A549 (cell line): Measurements from ENCODE around the gene ZBTB43. TPM values are rescaled to one million over a fixed set of nuclear protein-coding genes. Genes with fewer than 3 reads are reported as not detected.

Experiments
- ATAC-seq, 2 experiments: fragments of 200-7000 bp in 1 of 2; fragments of >200 bp in 1 of 2; cut with Nextera tagmentation in 1 of 2; cut with Tn5 transposase in 1 of 2; 3 replicates each; pipeline versions ENCODE4 v1.8.0 to v1.9.1; 2018 to 2020; ENCODE audit warnings: mild to moderate bottlenecking in 1 of 2, moderate library complexity in 1 of 2
- CTCF ChIA-PET: fragments of 300-600 bp; sonication (Branson Sonifier 250); formaldehyde crosslinking; extraction: SDS; loops from one replicate; lab custom pipeline; 2021; ENCODE audit warnings: antibody characterized with exemption, inconsistent platforms; lab: Yijun Ruan, JAX
- POLR2A ChIA-PET: fragments of 350-600 bp; formaldehyde crosslinking; extraction: SDS; loops from one replicate; lab custom pipeline; 2021; ENCODE audit warnings: antibody characterized with exemption, inconsistent platforms; lab: Yijun Ruan, JAX
- DNase-seq, 2 experiments: peaks; one replicate each; pipeline versions ENCODE4 v3.0.0 to v3.0.0-alpha.2; 2011 to 2016; ENCODE audit warnings: low read depth in 1 of 2, low spot score in 1 of 2
- FAIRE-seq: peaks from 2 replicates; lab custom pipeline; 2011; peaks lifted over from hg19 to GRCh38; lab: Jason Lieb, UNC
- H3K27ac ChIP-seq, 2 experiments: fragments of >200 bp; sonication (Bioruptor Twin); formaldehyde crosslinking; 3 replicates each; pipeline ENCODE4 v1.5.1; 2016 to 2017
- H3K4me1 ChIP-seq: fragments of >200 bp; sonication (Bioruptor Twin); formaldehyde crosslinking; 3 replicates; pipeline ENCODE4 v1.6.1; 2016
- H3K4me2 ChIP-seq: fragments of >200 bp; sonication (Bioruptor Twin); formaldehyde crosslinking; 3 replicates; pipeline ENCODE4 v1.6.1; 2016
- H3K4me3 ChIP-seq: fragments of >200 bp; sonication (Bioruptor Twin); formaldehyde crosslinking; 3 replicates; pipeline ENCODE4 v1.5.1; 2016
- H3K9me3 ChIP-seq: fragments of >200 bp; sonication (Bioruptor Twin); formaldehyde crosslinking; 3 replicates; pipeline ENCODE4 v1.6.1; 2016
- CEBPB ChIP-seq, 2 experiments: fragments of >200 bp in 1 of 2; sonication (Bioruptor Twin) in 1 of 2; formaldehyde crosslinking in 1 of 2; IDR thresholded peaks; 2 replicates each; pipeline ENCODE4 v1.6.1; 2012 to 2016
- CHD2 ChIP-seq: fragments of 150-350 bp; IDR thresholded peaks from 2 replicates; pipeline ENCODE4 v1.6.1; 2014; ENCODE audit warnings: low read length; ENCODE audit not compliant: partially characterized antibody
- FOSL2 ChIP-seq, 2 experiments: fragments of 450-650 bp in 1 of 2; fragments of >200 bp in 1 of 2; sonication (Bioruptor Twin) in 1 of 2; formaldehyde crosslinking; IDR thresholded peaks; 2 replicates each; pipeline versions ENCODE4 v1.5.0 to v1.6.1; 2016 to 2020; ENCODE audit warnings: mild to moderate bottlenecking in 1 of 2, moderate library complexity in 1 of 2
- HEYL ChIP-seq: fragments of 250-450 bp; sonication (Bioruptor Pico); IDR thresholded peaks from 2 replicates; pipeline ENCODE4 v1.8.0; 2021; ENCODE audit warnings: mild to moderate bottlenecking, moderate library complexity
- KDM1A ChIP-seq: fragments of 200-600 bp; sonication (generic); IDR thresholded peaks from 2 replicates; pipeline ENCODE4 v1.6.1; 2016; ENCODE audit warnings: low read depth, mild to moderate bottlenecking
- KDM5A ChIP-seq: fragments of 200-600 bp; sonication (generic); IDR thresholded peaks from 2 replicates; pipeline ENCODE4 v1.6.1; 2016; ENCODE audit warnings: antibody characterized with exemption, mild to moderate bottlenecking
- MAFK ChIP-seq: fragments of 450-650 bp; IDR thresholded peaks from 2 replicates; pipeline ENCODE4 v1.6.1; 2014; ENCODE audit not compliant: partially characterized antibody
- MAZ ChIP-seq: fragments of 150-350 bp; IDR thresholded peaks from 2 replicates; pipeline ENCODE4 v1.6.1; 2014; ENCODE audit warnings: antibody characterized with exemption, low read depth, low read length, borderline replicate concordance
- PHF8 ChIP-seq: fragments of 200-600 bp; sonication (generic); IDR thresholded peaks from 2 replicates; pipeline ENCODE4 v1.6.1; 2016; ENCODE audit warnings: low read depth, mild to moderate bottlenecking, antibody characterized with exemption, moderate library complexity, borderline replicate concordance
- POLR2AphosphoS2 ChIP-seq: conservative IDR thresholded peaks from 2 replicates; pipeline ENCODE4 v1.6.1; 2012; ENCODE audit warnings: low read length, improper control_type of control experiment, inconsistent platforms
- RAD21 ChIP-seq, 2 experiments: fragments of >200 bp in 1 of 2; sonication (Bioruptor Twin) in 1 of 2; formaldehyde crosslinking in 1 of 2; IDR thresholded peaks in 1 of 2; conservative IDR thresholded peaks in 1 of 2; 2 replicates in 1 of 2; 3 replicates in 1 of 2; pipeline ENCODE4 v1.6.1; 2012 to 2018; ENCODE audit warnings: inconsistent platforms in 1 of 2
- RARB ChIP-seq: fragments of 250-450 bp; sonication (Bioruptor Pico); IDR thresholded peaks from 2 replicates; pipeline ENCODE4 v1.8.0; 2021; ENCODE audit warnings: mild to moderate bottlenecking, moderate library complexity
- RCOR1 ChIP-seq: fragments of 150-350 bp; IDR thresholded peaks from 2 replicates; pipeline ENCODE4 v1.6.1; 2014; ENCODE audit warnings: antibody characterized with exemption, low read length, low read depth
- SMC3 ChIP-seq: fragments of >200 bp; sonication (Bioruptor Twin); formaldehyde crosslinking; IDR thresholded peaks from 3 replicates; pipeline ENCODE4 v1.6.1; 2018; ENCODE audit warnings: inconsistent platforms
- SREBF2 ChIP-seq: fragments of 450-650 bp; IDR thresholded peaks from 2 replicates; pipeline ENCODE4 v1.6.1; 2014; ENCODE audit warnings: mild to moderate bottlenecking, moderate library complexity
- TFCP2L1 ChIP-seq: fragments of 250-450 bp; sonication (Bioruptor Pico); IDR thresholded peaks from 2 replicates; pipeline ENCODE4 v1.5.0; 2021; ENCODE audit warnings: mild to moderate bottlenecking
- ZFP36 ChIP-seq: fragments of 450-650 bp; IDR thresholded peaks from 2 replicates; pipeline ENCODE4 v1.6.1; 2014; ENCODE audit warnings: borderline replicate concordance; ENCODE audit not compliant: partially characterized antibody
- WGBS: methylation state at CpG from one replicate; pipeline ENCODE4 v1.1.6; 2017; ENCODE audit errors: missing lambda C conversion rate; 5-methylcytosine and 5-hydroxymethylcytosine counted together
- polyA plus RNA-seq, 4 experiments: library from polyadenylated mRNA; depleted of rRNA in 3 of 4; stranded (reverse); fragments of >200 nt; fragmentation: RNase III in 1 of 4; extraction: RNeasy Plus Mini Kit Qiagen cat#74134 plus additional on column Dnase treatment in 1 of 4; gene quantifications; 2 replicates in 3 of 4; 3 replicates in 1 of 4; pipeline ENCODE4 v1.2.3, GENCODE V29; 2011 to 2017
- TF ChIP-seq, protein P1 (sequence below): fragments of >200 bp; sonication (Bioruptor Twin); formaldehyde crosslinking; IDR thresholded peaks from 3 replicates; pipeline ENCODE4 v1.6.1; 2016
- TF ChIP-seq, protein P2 (sequence below): fragments of 250-450 bp; sonication (Bioruptor Pico); IDR thresholded peaks from 2 replicates; pipeline ENCODE4 v1.5.0; 2020; ENCODE audit warnings: low read depth, mild to moderate bottlenecking, moderate library complexity
- TF ChIP-seq, protein P3 (sequence below): fragments of 200-600 bp; sonication (generic); IDR thresholded peaks from 2 replicates; pipeline ENCODE4 v1.6.1; 2016; ENCODE audit warnings: antibody characterized with exemption, mild to moderate bottlenecking, moderate library complexity
- TF ChIP-seq, protein P4 (sequence below): fragments of 250-450 bp; sonication (Bioruptor Pico); IDR thresholded peaks from 2 replicates; pipeline ENCODE4 v1.5.0; 2021; ENCODE audit warnings: mild to moderate bottlenecking, moderate library complexity, borderline replicate concordance

Gene ZBTB43
- polyA plus RNA-seq, 2 of the 4 experiments (the other 2 are of a cell fraction) = 7.7 to 11.7 TPM

DNA sequence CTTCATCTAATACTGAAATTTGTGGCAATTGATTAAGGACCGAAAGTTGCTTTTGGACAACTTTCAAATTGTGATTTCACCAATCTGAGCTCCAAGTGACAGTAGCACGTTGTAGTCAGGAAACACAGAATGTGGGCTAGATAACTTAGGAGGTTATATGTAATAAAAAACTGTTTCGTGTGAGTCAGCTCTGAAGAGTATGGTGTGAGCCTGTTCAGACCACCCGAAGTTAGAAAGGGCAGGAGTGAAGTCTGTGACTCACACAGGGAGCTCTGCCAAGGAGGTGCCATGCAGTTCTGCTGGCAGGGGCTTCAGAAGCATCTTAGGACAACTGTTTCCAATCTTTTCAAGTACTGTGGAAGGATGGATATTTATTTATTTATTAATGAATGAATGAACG is 39.2 kb downstream of the ZBTB43 start (continued):
- TF ChIP-seq PHF8 (no peak), SREBF2 (no peak)

DNA sequence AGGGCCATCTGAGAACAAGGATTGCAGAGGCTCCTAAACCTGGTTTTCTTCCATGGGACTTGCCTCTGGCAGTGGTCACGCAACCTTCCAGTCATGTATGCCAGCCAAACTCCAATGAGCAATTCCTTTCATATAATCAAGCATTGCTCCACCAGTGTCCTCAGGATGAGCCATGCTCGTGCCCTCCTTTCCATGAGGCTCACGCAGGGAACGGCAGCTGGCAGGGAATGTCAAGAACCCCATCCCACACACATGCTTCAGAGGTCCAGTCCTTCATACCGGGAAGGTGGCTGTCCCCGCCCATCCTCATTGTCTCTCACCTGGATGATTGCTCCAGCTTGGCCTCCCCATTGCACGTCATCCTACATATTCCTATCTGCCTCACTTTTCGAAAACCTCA is 42.2 kb downstream of the ZBTB43 start:
- Histone ChIP-seq H3K27ac (no peak overlapping the region), H3K4me3 (no peak overlapping the region), H3K4me1 (peaks cover 9% of the 10 kb centered on the region), H3K9me3 (no peaks in the 10 kb centered on the region), H3K4me2 (no peak overlapping the region)
- ATAC-seq (no peak), DNase-seq (no peak), FAIRE-seq (no peak)
- TF ChIP-seq CEBPB (IDR thresholded peaks at IDR 0.05) (no peak), ZFP36 (no peak), KDM1A (no peak), HEYL (no peak), RCOR1 (no peak), KDM5A (no peak), TFCP2L1 (no peak), FOSL2 (IDR thresholded peaks at IDR 0.05) (no peak), FOSL2 (CRISPR knock-in tag; IDR thresholded peaks at IDR 0.05) (no peak), MAFK (no peak), POLR2AphosphoS2 (no peak), RAD21 (conservative IDR thresholded peaks at IDR 0.05 in 1 of 2, IDR thresholded peaks at IDR 0.05 in 1 of 2) (no peak)
- TF ChIP-seq, protein P1, sequence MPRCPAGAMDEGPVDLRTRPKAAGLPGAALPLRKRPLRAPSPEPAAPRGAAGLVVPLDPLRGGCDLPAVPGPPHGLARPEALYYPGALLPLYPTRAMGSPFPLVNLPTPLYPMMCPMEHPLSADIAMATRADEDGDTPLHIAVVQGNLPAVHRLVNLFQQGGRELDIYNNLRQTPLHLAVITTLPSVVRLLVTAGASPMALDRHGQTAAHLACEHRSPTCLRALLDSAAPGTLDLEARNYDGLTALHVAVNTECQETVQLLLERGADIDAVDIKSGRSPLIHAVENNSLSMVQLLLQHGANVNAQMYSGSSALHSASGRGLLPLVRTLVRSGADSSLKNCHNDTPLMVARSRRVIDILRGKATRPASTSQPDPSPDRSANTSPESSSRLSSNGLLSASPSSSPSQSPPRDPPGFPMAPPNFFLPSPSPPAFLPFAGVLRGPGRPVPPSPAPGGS = no peak
- TF ChIP-seq, protein P2, sequence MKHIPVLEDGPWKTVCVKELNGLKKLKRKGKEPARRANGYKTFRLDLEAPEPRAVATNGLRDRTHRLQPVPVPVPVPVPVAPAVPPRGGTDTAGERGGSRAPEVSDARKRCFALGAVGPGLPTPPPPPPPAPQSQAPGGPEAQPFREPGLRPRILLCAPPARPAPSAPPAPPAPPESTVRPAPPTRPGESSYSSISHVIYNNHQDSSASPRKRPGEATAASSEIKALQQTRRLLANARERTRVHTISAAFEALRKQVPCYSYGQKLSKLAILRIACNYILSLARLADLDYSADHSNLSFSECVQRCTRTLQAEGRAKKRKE (CRISPR knock-in tag) = no peak
- TF ChIP-seq, protein P3, sequence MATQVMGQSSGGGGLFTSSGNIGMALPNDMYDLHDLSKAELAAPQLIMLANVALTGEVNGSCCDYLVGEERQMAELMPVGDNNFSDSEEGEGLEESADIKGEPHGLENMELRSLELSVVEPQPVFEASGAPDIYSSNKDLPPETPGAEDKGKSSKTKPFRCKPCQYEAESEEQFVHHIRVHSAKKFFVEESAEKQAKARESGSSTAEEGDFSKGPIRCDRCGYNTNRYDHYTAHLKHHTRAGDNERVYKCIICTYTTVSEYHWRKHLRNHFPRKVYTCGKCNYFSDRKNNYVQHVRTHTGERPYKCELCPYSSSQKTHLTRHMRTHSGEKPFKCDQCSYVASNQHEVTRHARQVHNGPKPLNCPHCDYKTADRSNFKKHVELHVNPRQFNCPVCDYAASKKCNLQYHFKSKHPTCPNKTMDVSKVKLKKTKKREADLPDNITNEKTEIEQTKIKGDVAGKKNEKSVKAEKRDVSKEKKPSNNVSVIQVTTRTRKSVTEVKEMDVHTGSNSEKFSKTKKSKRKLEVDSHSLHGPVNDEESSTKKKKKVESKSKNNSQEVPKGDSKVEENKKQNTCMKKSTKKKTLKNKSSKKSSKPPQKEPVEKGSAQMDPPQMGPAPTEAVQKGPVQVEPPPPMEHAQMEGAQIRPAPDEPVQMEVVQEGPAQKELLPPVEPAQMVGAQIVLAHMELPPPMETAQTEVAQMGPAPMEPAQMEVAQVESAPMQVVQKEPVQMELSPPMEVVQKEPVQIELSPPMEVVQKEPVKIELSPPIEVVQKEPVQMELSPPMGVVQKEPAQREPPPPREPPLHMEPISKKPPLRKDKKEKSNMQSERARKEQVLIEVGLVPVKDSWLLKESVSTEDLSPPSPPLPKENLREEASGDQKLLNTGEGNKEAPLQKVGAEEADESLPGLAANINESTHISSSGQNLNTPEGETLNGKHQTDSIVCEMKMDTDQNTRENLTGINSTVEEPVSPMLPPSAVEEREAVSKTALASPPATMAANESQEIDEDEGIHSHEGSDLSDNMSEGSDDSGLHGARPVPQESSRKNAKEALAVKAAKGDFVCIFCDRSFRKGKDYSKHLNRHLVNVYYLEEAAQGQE = no peak
- WGBS = 85% methylated on average over 8 of the region's 8 CpGs
- ChIA-PET CTCF (interaction anchor here (4.8 kb wide), 1 partner anchor 12 kb away, joined by 20 read pairs; no protein-coding TSS in a partner anchor), POLR2A (no interaction called here)

DNA sequence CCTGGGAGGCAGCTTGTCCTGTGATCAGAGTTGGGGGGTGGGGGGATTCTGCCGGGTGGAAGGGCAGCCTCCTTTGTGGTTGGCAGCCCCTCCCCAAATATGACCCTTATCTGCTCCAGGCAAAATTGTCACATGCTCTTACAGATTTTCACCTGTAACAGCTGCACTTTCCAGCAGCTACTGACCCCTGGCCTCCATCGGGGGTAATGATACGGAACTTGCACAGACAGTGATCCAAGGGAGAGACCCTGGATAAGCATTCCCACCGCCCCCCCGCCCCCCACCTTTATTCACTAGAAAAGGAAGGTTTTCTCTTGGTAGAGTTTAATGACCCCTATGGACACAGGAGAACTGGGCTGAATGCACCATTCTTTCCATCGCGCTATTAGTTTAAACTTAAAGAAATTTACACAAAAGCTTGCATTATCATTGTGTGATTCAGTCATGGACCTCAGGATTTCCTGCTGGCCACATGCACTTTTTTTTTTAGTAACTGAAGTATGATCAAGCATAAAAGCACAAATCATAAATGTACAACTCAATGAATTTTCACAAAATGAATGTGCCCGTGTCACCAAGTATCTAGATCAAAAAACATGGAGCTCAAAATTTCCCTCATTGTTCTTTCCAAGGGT is 44.9 kb downstream of the ZBTB43 start:
- Histone ChIP-seq H3K4me1 (peaks cover 15% of the 10 kb centered on the region), H3K4me2 (no peak overlapping the region), H3K27ac (no peak overlapping the region), H3K9me3 (no peaks in the 10 kb centered on the region), H3K4me3 (no peak overlapping the region)
- no peak for TF ChIP-seq MAZ
- no peak for TF ChIP-seq SMC3
- no peak for TF ChIP-seq CHD2
- TF ChIP-seq PHF8 = no peak
- no peak for TF ChIP-seq RARB (CRISPR knock-in tag)
- TF ChIP-seq, protein P4, sequence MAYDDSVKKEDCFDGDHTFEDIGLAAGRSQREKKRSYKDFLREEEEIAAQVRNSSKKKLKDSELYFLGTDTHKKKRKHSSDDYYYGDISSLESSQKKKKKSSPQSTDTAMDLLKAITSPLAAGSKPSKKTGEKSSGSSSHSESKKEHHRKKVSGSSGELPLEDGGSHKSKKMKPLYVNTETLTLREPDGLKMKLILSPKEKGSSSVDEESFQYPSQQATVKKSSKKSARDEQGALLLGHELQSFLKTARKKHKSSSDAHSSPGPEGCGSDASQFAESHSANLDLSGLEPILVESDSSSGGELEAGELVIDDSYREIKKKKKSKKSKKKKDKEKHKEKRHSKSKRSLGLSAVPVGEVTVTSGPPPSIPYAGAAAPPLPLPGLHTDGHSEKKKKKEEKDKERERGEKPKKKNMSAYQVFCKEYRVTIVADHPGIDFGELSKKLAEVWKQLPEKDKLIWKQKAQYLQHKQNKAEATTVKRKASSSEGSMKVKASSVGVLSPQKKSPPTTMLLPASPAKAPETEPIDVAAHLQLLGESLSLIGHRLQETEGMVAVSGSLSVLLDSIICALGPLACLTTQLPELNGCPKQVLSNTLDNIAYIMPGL (CRISPR knock-in tag) = no peak
- FAIRE-seq (no peak), ATAC-seq (no peak), DNase-seq (no peak)
- ChIA-PET CTCF (interaction anchor here (0.7 to 4.9 kb wide), 7 partner anchors 10 to 143 kb away, joined by 3 to 36 read pairs (median 4); partner anchors contain the start of gene ZBTB34), POLR2A (no interaction called here)
- WGBS = 79% methylated on average over 6 of the region's 8 CpGs
